Measurements from ENCODE around the gene UTY. TPM values are rescaled to one million over a fixed set of nuclear protein-coding genes. Genes with fewer than 3 reads are reported as not detected.
"Not testable (repeated sequence)": the region's sequence is repeated elsewhere in the genome, so short reads cannot be mapped to it uniquely, and the experiment has no call there.

The UTY gene
- total RNA-seq, 1 experiment from 2014 or later: 3.4 TPM

- DNase-seq (ENCODE audit: low read depth): no peak
Measured at GRCh38 chrY:13312966-13313365, 166.9 kb downstream of the UTY start.

GRCh38 chrY:13307959-13308358 lies 171.9 kb downstream of the UTY start:
- peak; percentile 0 for DNase-seq (ENCODE audit: low read depth)

- no peak for DNase-seq (ENCODE audit: low read depth)
Measured at GRCh38 chrY:13300795-13301194, 179.0 kb downstream of the UTY start.

- DNase-seq (ENCODE audit: low read depth): no peak
Measured at GRCh38 chrY:13299411-13299810, 180.4 kb downstream of the UTY start.

- no peak for DNase-seq (ENCODE audit: low read depth)
Measured at GRCh38 chrY:13296176-13296890, 183.5 kb downstream of the UTY start.

- DNase-seq (ENCODE audit: low read depth): no peak
Measured at GRCh38 chrY:13295026-13295425, 184.8 kb downstream of the UTY start.

- no peak for DNase-seq (ENCODE audit: low read depth)
Measured at GRCh38 chrY:13291199-13291598, 188.6 kb downstream of the UTY start.

- DNase-seq (ENCODE audit: low read depth): not testable (repeated sequence)
Measured at GRCh38 chrY:13282151-13283054, 197.4 kb downstream of the UTY start.

GRCh38 chrY:13279561-13279960 lies 200.3 kb downstream of the UTY start:
- DNase-seq (ENCODE audit: low read depth): no peak

- DNase-seq (ENCODE audit: low read depth): no peak
Measured at GRCh38 chrY:13271706-13272105, 208.1 kb downstream of the UTY start.

- DNase-seq (ENCODE audit: low read depth): not testable (repeated sequence)
Measured at GRCh38 chrY:13253941-13254440, 225.8 kb downstream of the UTY start.

- no peak for DNase-seq (ENCODE audit: low read depth)
Measured at GRCh38 chrY:13250421-13250820, 229.4 kb downstream of the UTY start.

- no peak for DNase-seq (ENCODE audit: low read depth)
Measured at GRCh38 chrY:13243716-13244115, 236.1 kb downstream of the UTY start.

GRCh38 chrY:13233901-13234300 lies 245.9 kb downstream of the UTY start:
- DNase-seq (ENCODE audit: low read depth): peak; percentile 4

GRCh38 chrY:13233118-13233517 lies 246.7 kb downstream of the UTY start:
- DNase-seq (ENCODE audit: low read depth): no peak

- DNase-seq (ENCODE audit: low read depth): no peak
Measured at GRCh38 chrY:13227354-13227953, 252.4 kb downstream of the UTY start.

GRCh38 chrY:13210961-13211646 lies 268.7 kb downstream of the UTY start:
- no peak for DNase-seq (ENCODE audit: low read depth)

- no peak for DNase-seq (ENCODE audit: low read depth)
Measured at GRCh38 chrY:13205214-13205613, 274.6 kb downstream of the UTY start.
